Panc1 (cell line): ENCODE data around the gene PNPT1.

Experiments used
- POLR2AphosphoS5 ChIP-seq: IDR thresholded peaks from 2 replicates; pipeline ENCODE4 v1.6.1; 2012; ENCODE audit warnings: mild to moderate bottlenecking, low read depth, low read length, moderate library complexity
- REST ChIP-seq, 2 experiments: IDR thresholded peaks; 2 replicates each; pipeline ENCODE4 v1.6.1; 2011 to 2012; ENCODE audit warnings: low read depth in 2 of 2, control low read depth in 1 of 2, low read length in 1 of 2, mild to moderate bottlenecking in 1 of 2, moderate library complexity in 1 of 2; ENCODE audit not compliant: insufficient read depth in 1 of 2
- TF ChIP-seq, protein P1 (sequence below): fragments of 450-650 bp; IDR thresholded peaks from 2 replicates; pipeline ENCODE4 v1.5.1; 2017; ENCODE audit warnings: mild to moderate bottlenecking

DNA sequence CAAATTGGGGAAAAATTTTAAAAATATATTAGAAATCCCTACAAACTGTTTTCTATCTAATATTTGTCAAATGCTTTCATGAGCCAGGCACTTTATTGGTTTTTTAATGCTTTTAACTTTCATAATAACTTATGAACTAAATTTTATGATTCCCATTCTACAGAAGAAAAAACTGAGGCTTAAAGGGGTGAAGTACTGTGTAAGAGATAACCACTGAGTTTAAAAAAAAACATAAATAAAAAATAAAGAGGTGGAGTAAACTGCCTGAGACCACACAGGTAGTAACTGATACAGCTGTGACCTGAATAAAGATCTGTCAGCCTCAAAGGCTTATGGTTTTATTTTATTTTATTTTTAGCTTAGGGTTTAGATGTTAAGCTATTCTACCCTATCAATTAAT lies 24.7 kb downstream of the PNPT1 start:
- TF ChIP-seq, protein P1, sequence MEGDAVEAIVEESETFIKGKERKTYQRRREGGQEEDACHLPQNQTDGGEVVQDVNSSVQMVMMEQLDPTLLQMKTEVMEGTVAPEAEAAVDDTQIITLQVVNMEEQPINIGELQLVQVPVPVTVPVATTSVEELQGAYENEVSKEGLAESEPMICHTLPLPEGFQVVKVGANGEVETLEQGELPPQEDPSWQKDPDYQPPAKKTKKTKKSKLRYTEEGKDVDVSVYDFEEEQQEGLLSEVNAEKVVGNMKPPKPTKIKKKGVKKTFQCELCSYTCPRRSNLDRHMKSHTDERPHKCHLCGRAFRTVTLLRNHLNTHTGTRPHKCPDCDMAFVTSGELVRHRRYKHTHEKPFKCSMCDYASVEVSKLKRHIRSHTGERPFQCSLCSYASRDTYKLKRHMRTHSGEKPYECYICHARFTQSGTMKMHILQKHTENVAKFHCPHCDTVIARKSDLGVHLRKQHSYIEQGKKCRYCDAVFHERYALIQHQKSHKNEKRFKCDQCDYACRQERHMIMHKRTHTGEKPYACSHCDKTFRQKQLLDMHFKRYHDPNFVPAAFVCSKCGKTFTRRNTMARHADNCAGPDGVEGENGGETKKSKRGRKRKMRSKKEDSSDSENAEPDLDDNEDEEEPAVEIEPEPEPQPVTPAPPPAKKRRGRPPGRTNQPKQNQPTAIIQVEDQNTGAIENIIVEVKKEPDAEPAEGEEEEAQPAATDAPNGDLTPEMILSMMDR, result no peak
- no peak for TF ChIP-seq REST (IDR thresholded peaks at IDR 0.05; ENCODE audit: insufficient read depth in 1 of 2, low read depth in 2 of 2, low read length in 1 of 2)
- no peak for TF ChIP-seq POLR2AphosphoS5
